GM21367 (cell line): ENCODE results near the gene ACO2.
"Not testable (repeated sequence)": the region's sequence is repeated elsewhere in the genome, so short reads cannot be mapped to it uniquely, and the experiment has no call there.

Experiments used
- ATAC-seq: cut with Tn5 transposase; IDR thresholded peaks from one replicate; pipeline ENCODE4 v1.9.1; 2021; ENCODE audit not compliant: unreplicated experiment

ACO2 gene

DNA sequence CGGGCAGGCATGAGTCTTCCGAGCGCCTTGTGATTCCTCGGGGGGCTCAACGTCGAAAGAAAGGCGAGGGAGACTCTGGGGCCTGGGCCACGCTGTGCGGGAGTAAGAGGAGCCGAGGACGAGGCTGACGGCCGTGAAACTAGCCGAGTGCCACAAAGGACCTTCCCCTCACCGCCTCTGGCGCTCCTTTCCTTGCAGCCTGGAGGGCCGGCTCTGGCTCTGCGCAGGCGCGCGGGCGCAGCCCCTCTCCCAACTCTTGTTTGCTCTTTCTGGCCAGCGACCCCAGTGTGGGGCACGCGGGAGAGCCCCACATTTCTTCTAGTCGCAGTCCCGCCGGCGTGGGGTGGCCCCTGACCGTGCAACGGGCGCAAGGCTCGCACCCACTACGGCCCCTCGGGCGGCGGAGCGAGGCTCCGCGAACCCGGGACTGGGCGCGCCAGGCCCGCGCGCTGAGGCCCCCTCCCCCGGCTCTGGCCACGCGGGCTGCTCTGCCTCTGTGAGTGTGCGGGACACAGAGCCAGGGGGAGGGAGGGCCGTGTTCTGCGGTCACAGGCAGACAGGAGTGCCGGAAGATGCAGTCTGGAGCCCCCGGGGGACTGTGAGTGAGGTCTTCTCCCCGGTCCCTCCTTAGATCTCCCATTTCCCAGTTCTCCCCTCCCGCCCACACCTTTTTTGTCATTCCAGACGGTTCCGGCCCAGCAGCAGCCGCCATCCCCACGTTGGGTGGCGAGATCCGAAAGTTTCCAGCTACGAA is 21.3 kb upstream of the ACO2 start:
- ATAC-seq, result no peak

DNA sequence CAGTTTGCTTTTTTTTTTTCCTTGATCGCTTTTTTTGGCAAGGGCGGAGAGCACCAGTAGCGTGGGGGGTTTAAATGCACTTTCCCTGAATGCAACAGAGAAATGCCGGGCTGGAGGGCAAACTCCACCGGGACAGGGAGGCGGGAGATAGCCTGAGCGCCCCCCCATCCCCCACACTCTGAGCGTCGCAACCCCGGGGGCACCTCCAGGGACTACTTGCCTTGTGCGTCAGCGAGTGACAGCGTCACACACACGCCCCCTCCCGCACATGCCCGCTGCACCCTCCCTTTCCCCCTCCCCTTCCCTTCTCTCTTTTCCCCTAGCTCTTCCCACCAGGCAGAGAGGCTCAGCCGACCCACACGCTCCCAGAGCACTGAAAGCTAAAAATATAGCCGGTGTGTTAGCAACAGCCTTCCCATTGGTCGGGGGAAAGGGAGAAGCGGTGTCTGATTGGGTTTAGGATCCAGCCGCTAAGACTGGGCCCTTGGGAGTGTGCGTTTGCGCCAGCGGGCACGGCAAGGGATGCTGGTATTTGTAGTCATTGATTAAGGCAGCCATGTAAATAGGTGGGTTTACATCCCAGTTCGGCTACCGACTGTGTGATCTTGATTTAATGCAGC is 20.6 kb upstream of the ACO2 start:
- ATAC-seq, result peak; percentile 36

DNA sequence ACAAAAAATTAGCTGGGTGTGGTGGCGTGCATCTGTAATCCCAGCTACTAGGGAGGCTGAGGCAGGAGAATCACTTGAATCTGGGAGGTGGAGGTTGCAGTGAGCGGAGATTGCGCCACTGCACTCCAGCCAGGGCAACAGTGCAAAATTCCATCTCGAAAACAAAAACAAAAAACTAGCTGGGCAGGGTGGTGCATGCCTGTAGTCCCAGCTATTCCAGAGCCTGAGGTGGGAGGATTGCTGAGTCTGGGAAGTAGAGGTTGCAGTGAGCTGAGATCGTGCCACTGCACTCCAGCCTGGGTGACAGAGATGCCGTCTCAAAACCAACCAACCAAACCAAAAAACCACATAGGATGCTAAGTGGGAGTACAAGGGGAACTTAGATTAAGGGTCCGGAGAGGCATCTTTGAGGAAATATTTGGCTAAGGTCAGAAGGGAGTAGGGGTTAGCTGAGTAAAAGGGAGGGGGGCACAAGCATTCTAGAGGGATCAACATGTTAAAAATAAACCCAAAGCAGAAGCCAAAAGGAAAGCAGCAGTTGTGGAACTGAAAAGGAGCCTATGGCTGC is 10.7 kb upstream of the ACO2 start:
- ATAC-seq, result no peak

DNA sequence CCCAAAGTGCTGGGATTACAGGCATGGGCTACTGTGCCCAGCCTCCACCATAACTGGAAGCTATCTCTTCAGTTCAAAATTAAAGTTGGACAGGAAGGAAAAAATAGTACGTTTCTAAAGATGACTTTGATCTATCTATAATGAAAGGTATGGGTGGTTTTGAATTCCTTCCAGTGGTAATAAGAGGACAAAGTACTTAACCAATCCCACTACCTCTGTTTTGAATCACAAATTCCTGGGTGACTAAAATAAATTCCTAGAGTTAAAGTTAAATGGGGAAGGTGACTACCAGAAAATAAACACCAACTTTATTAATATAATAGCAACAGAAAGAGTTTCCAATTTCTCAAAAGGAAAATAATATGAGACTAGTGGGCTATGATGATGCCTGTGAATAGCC is 9.5 kb upstream of the ACO2 start:
- no peak for ATAC-seq

DNA sequence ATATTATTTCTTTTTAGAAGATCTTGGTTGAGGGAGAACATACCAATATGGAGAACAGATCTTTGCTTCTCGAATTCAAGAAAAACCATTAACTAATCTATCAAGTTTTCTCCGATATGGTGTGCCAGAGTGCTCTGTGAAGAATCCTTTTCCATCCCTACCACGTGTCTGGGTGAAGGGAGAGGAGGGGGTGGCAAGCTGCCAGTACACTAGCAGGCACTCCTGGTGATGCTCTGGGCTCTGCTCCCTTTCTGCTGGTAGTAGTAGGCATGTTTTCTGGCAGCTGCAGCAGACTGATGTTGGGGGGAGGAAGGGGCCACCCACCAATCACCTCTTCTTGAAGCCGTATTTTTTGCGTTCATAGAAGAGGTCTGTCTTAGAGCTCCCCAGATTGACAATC is 8.8 kb upstream of the ACO2 start:
- not testable (repeated sequence) for ATAC-seq

DNA sequence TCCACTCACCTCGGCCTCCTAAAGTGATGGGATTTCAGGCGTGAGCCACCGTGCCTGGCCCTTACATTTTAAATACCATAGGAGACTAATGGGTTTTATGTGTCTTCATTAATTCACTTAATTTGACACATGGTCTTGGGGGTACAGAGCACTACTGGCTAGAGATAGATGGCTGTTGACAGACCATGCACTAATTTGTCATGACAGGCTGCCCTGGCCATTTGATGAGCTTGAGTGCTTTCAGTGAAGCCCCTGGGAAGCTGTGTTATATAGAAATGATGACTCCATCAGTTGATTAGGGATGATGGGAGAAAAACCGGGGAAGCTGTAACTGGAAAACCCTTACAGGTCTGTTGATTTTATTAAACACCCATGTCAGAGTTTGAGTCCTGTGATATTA is 7.0 kb upstream of the ACO2 start:
- no peak for ATAC-seq

DNA sequence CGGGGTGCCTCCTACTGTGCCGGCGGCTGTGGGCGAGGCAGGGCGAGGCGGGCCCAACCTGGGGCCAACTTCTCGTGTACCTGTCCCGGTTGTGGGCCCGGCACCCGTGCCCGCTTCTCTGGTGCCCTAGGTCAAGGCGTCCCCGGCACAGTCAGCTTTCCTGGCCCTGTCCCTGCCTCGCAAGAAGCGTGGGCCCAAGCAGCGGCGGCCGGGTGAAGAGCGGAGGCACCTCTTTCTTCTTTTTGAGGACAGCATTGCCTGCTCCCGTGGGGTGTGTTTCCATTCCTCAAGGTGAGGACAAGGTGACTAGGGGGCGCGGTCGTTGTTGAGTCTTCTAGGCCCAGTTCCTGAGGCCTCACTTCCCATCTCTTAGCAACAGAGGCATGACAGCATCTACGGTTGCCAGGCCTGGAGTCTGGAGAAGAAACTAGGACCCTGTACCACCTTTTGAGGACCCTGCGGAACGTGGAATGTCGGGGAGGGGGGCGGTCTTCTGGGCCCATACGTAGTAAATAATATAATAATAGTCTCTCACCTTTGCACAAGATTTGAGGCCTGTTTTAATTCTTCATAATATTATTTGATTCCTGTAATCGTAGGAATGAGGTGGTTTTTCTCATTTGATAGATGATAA is 418 bp downstream of the ACO2 start:
- peak; percentile 7 for ATAC-seq

DNA sequence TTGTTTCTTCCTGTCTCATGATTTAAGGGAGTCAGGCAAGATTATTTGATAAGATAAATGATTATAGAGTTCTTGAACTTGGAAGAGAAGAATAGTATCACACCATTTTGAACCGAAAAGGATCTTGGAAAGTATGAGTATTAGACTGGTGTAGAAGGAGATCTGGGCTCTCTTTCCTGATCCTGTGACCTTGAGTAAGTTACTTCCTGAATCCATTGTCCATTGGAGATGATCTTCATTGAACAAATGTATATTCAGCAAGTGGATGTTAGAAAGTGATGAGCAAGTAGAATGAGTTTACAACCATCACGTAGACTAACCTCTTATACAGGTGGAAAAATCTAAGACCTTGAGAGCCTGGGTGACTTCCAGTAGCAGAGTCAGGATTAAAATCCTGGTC is 2.0 kb downstream of the ACO2 start:
- no peak for ATAC-seq

DNA sequence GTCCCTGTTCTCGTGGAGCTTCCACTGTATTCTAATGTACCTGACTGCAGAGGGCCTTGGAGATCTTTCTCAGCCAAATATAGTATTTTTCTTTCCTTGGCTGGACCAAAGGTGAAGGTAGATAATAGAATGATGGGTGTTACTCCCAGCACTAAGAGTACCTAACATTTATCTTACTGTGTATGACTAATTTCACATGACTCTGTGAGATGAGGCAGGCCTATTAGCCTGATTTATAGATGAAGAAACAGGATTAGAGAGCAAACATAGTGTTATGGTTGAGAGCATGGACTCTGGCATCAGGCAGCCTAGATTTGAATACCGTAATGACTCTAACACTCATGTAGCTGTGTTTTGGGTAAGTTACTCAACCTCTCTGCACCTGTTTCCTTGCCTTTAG is 2.7 kb downstream of the ACO2 start:
- no peak for ATAC-seq

DNA sequence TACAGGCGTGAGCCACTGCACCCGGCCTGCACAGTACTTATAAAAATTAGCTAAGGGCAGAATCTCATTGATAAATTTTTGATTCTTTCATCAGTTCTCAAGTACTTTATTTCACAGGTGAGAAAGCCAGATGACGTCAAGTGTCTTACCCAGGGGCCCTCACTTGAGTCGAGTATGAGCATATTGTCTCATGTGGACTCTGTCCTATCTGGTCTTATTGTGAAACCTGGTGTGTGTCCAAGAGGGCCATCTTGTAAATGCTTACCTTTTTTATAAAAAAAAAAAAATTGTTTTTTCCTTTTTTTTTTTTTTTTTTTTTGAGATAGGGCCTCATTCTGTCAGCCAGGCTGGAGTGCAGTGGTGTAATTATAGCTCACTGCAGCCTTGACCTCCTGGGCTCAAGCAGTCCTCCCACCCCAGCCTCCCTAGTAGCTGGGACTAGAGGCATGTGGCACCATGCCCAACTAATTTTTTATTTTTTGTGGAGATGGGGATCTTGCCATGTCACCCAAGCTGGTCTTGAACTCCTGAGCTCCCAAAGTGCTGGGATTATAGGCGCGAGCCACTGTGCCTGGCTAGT is 6.0 kb downstream of the ACO2 start:
- ATAC-seq, result no peak

DNA sequence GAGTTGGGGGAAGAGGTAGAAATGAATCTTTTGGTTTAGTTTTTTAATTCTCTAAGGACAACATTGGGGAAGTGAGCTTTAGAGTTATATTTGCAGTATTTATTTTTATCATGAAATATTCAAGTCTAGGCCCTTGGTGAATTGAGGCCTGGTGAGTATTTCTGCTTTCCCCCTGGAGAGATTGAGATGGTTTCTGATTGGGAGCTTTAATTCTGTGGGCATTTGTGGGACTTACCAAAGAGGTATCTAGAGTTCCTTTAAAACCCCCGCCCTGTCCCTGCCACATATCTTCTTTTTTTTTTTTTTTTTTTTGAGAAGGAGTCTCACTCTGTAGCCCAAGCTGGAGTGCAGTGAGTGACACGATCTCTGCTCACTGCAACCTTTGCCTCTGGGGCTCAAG is 9.6 kb downstream of the ACO2 start:
- no peak for ATAC-seq

DNA sequence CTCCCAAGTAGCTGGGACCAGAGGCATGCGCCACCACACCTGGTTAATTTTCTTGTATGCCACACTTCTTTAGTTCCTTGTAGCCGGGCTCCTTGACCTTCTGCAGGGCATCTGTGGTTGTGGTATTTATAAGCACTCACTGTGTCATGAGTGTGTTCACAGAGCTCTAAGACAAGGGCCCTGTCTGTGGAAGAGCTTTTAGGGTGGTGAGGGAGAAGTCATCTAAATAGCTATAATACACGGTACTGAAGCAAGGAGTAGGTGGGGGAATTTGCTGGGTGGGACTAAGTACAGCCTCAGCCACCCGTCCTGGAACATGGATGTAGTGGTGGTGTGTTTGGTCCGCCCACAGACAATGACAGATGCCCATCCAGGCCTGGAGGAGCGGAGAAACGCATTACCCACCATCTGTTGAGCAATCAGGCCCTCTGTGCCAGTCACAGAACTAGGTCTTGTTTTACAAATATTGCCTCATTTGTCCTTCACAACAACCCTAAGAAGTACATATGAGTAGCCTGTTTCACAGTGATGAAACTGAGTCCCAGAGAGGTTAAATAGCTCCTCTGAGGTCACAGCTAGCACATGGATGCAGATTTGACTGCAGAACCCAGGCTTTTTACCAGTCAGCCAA is 10.1 kb downstream of the ACO2 start:
- no peak for ATAC-seq

DNA sequence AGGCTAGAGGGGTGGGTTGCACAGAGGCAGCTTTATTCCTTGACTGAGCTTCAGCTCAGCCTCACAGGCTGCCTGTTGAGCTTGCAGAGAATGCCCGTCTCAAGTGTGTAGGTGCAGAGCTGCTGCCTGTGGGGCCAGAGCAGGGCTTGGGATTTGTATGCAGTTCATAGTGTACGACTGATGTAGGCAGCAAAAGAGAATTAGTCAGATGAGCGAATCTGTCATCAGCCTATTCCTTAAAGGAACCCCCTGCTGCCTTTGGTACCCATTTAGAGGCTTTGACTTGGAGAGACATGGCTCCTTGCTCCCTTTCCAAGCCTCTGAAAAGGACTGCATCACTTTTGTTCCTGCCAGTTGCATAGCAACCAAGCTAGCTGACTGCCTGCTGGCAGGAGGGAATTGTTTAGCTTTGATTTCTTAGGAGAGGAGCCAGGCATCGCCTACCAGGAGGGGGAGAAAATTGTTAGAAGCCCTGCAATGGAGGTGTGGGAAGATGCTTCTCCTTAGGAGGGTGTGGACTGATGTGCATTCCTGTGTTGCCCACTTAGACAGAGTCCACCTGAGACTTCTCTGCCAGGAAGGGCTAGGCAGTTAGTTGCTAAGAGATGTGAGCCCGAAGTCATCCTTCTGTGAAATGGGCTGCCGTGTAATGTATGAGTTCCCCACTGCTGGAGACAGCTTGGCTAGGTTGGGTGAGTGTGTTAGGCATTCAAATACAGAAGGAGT is 10.9 kb downstream of the ACO2 start:
- ATAC-seq, result no peak

DNA sequence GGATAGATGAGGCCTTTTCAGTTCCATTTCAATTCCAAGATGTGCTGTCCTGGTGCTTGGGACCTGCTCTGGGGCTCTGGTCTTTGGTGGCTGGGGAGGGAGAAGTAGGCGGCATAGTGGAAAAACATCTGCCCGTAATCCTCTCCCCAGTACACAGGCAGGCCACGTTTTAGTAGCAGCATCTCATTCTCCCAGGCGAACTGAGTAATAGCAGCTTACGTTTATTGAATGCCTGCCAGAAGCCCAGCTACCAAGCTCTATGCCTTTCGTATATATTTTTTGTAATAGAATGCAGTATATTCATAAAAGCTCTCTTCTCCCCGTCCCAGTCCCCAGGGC is 11.4 kb downstream of the ACO2 start:
- ATAC-seq, result no peak

DNA sequence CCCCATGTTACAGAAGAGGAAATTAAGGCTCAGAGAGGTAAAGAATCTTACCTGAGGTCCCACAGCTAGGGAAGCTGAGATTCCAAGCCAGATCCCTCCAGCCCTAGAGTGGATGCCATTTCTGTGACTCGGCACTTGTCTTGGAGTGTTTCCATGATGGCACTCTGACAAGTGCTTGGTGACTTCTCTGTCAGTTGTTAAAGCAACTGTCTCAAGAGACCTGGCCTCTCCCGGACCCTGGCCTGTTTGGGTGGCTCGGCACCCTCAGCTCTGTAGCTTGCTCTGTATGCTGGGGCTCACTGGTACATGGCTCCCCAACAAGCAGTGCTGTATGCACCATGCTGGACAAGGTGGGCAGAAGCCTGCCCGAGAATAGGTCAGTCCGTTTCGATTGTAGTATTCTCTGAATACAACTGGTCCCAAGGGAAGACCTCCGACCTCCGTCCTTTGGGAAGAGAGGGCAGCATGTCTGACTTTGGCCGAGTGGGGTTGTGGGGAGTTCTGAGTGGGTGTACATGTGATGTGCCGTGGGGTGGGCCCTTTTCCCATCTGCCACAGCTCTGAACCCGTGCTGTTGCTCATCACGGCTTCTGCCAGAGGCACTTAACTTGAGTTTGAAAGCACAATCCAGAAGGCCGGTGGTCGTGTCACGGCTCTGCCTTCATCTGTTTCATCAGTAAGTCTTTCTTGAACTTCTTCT is 12.4 kb downstream of the ACO2 start:
- ATAC-seq, result no peak

DNA sequence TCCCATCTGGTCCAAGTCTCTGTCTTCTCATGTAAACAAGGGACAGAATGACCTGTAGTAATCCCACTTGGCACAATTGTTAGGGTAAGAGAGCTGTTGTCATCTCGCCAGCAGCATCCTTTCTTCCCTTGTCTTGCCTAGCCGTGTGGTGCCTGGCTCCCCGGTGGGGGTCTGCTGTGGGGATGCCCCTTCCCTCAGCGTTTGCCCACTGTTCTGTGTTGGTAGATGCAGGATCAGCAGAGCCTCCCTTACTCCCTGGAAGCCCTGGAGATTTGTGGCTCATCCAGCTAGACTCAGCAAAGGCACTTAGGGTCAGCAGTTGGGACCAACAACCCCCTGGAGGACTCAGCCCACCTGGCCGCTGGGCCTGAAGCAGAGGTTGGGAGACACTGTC is 13.0 kb downstream of the ACO2 start:
- no peak for ATAC-seq

DNA sequence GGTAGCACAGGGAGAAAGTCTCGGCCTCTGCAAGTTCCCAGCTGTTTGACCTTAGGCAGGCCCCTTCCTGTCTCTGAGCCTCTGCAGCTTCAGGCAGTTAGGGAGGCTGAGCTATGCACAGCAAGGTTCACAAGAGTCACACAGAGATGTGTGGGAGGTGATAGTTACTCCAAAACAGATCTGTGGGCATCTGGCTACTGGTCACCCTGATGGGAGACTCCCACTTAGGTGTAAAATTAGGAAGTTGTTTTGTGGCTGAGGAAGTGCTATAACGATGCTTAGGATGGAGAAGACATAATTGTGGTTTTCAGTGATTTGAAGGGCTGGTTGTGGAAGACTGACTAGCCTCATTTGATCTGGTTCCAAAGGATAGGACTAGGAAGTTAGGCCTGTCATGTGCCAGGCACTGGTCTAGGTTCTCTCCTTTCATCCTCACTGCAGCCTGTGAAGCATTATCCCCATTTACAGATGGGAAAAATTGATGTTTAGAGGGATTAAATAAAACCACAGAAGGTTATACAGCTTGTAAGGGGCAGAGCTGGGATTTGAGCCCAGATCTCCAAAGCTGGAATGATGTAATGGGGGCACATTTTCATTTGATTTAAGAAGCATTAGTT is 13.5 kb downstream of the ACO2 start:
- ATAC-seq, result no peak

DNA sequence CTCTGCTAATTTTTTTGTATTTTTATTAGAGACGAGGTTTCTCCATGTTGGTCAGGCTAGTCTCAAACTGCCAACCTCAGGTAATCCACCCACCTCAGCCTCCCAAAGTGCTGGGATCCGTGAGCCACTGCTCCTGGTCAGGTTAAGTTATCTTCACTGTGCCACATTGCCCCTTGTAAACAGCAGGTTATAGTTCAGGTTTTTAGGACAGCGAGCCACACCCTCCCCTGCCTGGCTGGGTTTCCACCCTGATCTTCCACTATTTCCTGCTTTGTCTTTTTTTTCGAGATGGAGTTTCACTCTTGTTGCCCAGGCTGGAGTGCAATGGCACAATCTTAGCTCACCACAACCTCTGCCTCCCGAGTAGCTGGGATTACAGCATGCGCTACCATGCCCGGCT is 16.1 kb downstream of the ACO2 start:
- no peak for ATAC-seq

DNA sequence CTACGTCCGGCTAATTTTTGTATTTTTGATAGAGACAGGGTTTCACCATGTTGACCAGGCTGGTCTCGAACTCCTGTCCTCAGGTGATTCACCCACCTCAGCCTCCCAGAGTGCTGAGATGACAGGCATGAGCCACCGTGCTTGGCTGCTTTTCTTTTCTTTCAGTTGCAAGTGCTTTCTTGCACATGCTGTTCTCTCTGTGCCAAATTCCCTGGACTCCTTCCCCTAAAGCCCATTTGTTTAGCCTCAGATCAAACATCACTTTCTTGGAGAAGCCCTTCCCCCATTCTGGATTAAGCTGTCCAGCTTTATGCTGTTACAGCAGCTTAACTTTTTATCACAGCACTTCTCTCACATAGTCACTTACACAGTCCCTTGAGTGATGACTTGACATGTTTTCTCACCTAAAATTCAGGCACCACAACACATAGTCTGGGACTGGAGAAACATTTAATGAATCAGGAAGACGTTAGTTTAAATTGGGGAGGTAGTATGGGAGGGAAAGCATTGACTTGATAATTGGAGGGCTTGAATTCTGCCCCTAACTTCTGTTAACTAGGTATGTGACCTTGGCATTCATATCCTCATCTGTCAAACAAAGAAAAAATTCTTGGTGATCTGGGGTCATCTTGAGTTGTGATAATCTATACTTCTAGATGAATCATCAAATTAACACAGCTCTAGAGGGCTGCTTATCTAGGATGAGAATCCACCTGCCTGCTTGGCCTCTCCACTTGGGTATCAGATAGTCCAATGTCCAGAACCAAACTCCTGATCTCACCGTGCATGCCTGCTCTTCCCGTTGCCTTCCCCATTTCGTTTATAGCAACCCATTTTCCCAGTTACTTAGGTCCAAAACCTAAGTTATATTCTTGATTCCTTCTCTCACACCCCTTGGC is 18.4 kb downstream of the ACO2 start:
- no peak for ATAC-seq
